Hepatocyte (in vitro differentiated cells): ENCODE measurements around the gene MVB12A. TPM values are rescaled to one million over a fixed set of nuclear protein-coding genes. Genes with fewer than 3 reads are reported as not detected.

Experiments
- DNase-seq: peaks from one replicate; pipeline ENCODE4 v3.0.0-alpha.2; 2016; ENCODE audit warnings: low spot score
- H2AFZ ChIP-seq: fragments of 200-600 bp; sonication (generic); 2 replicates; pipeline ENCODE4 v1.6.0; 2016; ENCODE audit warnings: antibody characterized with exemption, mild to moderate bottlenecking
- H3K27ac ChIP-seq: fragments of 200-600 bp; sonication (generic); 2 replicates; pipeline ENCODE4 v1.5.1; 2016; ENCODE audit warnings: mild to moderate bottlenecking
- H3K27me3 ChIP-seq: fragments of 200-600 bp; sonication (generic); 2 replicates; pipeline ENCODE4 v1.6.1; 2016
- H3K36me3 ChIP-seq: fragments of 200-600 bp; sonication (generic); replicated peaks from 2 replicates; pipeline ENCODE4 v1.5.1; 2016; ENCODE audit warnings: low read depth; ENCODE audit not compliant: insufficient read depth
- H3K4me1 ChIP-seq: fragments of 200-600 bp; sonication (generic); 2 replicates; pipeline ENCODE4 v1.5.1; 2016; ENCODE audit warnings: mild to moderate bottlenecking, moderate library complexity; ENCODE audit not compliant: insufficient read depth
- H3K4me2 ChIP-seq: fragments of 200-600 bp; sonication (generic); 2 replicates; pipeline ENCODE4 v1.6.0; 2016
- H3K4me3 ChIP-seq: fragments of 200-600 bp; sonication (generic); 2 replicates; pipeline ENCODE4 v1.5.1; 2016; ENCODE audit warnings: mild to moderate bottlenecking
- H3K79me2 ChIP-seq: fragments of 200-600 bp; sonication (generic); 2 replicates; pipeline ENCODE4 v1.6.0; 2017; ENCODE audit warnings: mild to moderate bottlenecking
- H3K9me2 ChIP-seq: fragments of 200-600 bp; sonication (generic); replicated peaks from 2 replicates; pipeline ENCODE4 v1.6.0; 2017; ENCODE audit warnings: mild to moderate bottlenecking; ENCODE audit not compliant: insufficient read depth
- H3K9me3 ChIP-seq: fragments of 200-600 bp; sonication (generic); 2 replicates; pipeline ENCODE4 v1.5.1; 2016; ENCODE audit warnings: low read depth, mild to moderate bottlenecking
- H4K20me1 ChIP-seq: fragments of 200-600 bp; sonication (generic); 2 replicates; pipeline ENCODE4 v1.6.0; 2016; ENCODE audit warnings: mild to moderate bottlenecking; ENCODE audit not compliant: insufficient read depth, poor library complexity, severe bottlenecking
- CTCF ChIP-seq: fragments of 200-600 bp; sonication (generic); IDR thresholded peaks from 2 replicates; pipeline ENCODE4 v1.5.1; 2016; ENCODE audit warnings: antibody characterized with exemption, mild to moderate bottlenecking; ENCODE audit not compliant: poor library complexity
- EZH2 ChIP-seq: fragments of 200-600 bp; sonication (generic); IDR thresholded peaks from 2 replicates; pipeline ENCODE4 v1.6.1; 2016; ENCODE audit warnings: antibody characterized with exemption, mild to moderate bottlenecking, borderline replicate concordance
- EZH2phosphoT487 ChIP-seq: fragments of 200-600 bp; sonication (generic); IDR thresholded peaks from one replicate; pipeline ENCODE4 v1.6.1; 2018; ENCODE audit warnings: antibody characterized with exemption, mild to moderate bottlenecking, low read depth, moderate library complexity; ENCODE audit not compliant: unreplicated experiment, severe bottlenecking
- WGBS: methylation state at CpG from one replicate; pipeline ENCODE4 v1.1.6; 2016; ENCODE audit warnings: low lambda C conversion rate; ENCODE audit errors: missing lambda C conversion rate; 5-methylcytosine and 5-hydroxymethylcytosine counted together
- polyA plus RNA-seq: library from polyadenylated mRNA; unstranded; fragments of >200 nt; fragmentation: Nextera tagmentation; extraction: Ambion mirVana; gene quantifications from 2 replicates; pipeline ENCODE4 v1.2.1, GENCODE V29; 2016
- total RNA-seq: library from RNA; depleted of rRNA; stranded (reverse); fragments of >200 nt; gene quantifications from 2 replicates; pipeline ENCODE4 v1.2.3, GENCODE V29; 2014

Gene MVB12A
- total and polyA plus RNA-seq, 2 experiments from 2014 or later: 36.1 to 65.2 TPM

GRCh38 chr19:17429641-17430113 is 9.8 kb downstream of the MVB12A start:
- 89% methylated on average over 17 of the region's 17 CpGs for WGBS
- no peaks in the 10 kb centered on the region for H4K20me1 ChIP-seq

GRCh38 chr19:17431417-17431816 is 11.6 kb downstream of the MVB12A start:
- no peaks in the 10 kb centered on the region for H3K79me2 ChIP-seq
- no peak overlapping the region for H3K4me2 ChIP-seq
- no peak for DNase-seq
- H3K27me3 ChIP-seq: no peaks in the 10 kb centered on the region
- no peaks in the 10 kb centered on the region for H4K20me1 ChIP-seq
- H2AFZ ChIP-seq: no peak overlapping the region
- 95% methylated on average over 7 of the region's 7 CpGs for WGBS
- TF ChIP-seq EZH2phosphoT487: no peak
- H3K4me1 ChIP-seq: no peaks in the 10 kb centered on the region
- H3K36me3 ChIP-seq: no peaks in the 10 kb centered on the region
- H3K9me2 ChIP-seq: no peaks in the 10 kb centered on the region
- no peak overlapping the region for H3K27ac ChIP-seq
- no peak overlapping the region for H3K4me3 ChIP-seq
- H3K9me3 ChIP-seq: no peaks in the 10 kb centered on the region

More at GRCh38 chr19:17429641-17430113, 9.8 kb downstream of the MVB12A start:
- Histone ChIP-seq H3K27me3 (no peaks in the 10 kb centered on the region), H2AFZ (no peak overlapping the region), H3K36me3 (no peaks in the 10 kb centered on the region), H3K9me2 (no peaks in the 10 kb centered on the region), H3K4me1 (no peaks in the 10 kb centered on the region), H3K27ac (no peak overlapping the region), H3K4me3 (no peak overlapping the region), H3K9me3 (no peaks in the 10 kb centered on the region), H3K79me2 (no peaks in the 10 kb centered on the region), H3K4me2 (no peak overlapping the region)
- TF ChIP-seq CTCF (no peak), EZH2phosphoT487 (no peak), EZH2 (no peak)
- no peak for DNase-seq

- Histone ChIP-seq H3K4me3 (no peak overlapping the region), H3K4me2 (no peak overlapping the region)
- 84% methylated on average over 7 of the region's 7 CpGs for WGBS
Measured at GRCh38 chr19:17435218-17435617, 15.4 kb downstream of the MVB12A start.

More at GRCh38 chr19:17435218-17435617, 15.4 kb downstream of the MVB12A start:
- Histone ChIP-seq H3K27ac (no peak overlapping the region), H3K27me3 (no peaks in the 10 kb centered on the region), H3K9me3 (no peaks in the 10 kb centered on the region), H3K9me2 (no peaks in the 10 kb centered on the region), H4K20me1 (no peaks in the 10 kb centered on the region), H3K36me3 (no peaks in the 10 kb centered on the region), H3K4me1 (no peaks in the 10 kb centered on the region), H2AFZ (no peak overlapping the region), H3K79me2 (no peaks in the 10 kb centered on the region)
- no peak for TF ChIP-seq EZH2
- no peak for TF ChIP-seq CTCF
- no peak for TF ChIP-seq EZH2phosphoT487
- no peak for DNase-seq
